Body of pancreas (tissue), 4 donors: ENCODE data around the gene RFWD3.

ENCODE experiments used
- CTCF ChIP-seq, 7 experiments: fragments of 450-650 bp in 4 of 7; fragments of 200-600 bp in 3 of 7; sonication (generic) in 3 of 7; IDR thresholded peaks; one replicate each; pipeline ENCODE4 v1.5.1; 2016 to 2019; ENCODE audit warnings: antibody characterized with exemption in 7 of 7
- POLR2A ChIP-seq, 3 donors: fragments of 450-650 bp; IDR thresholded peaks; one replicate each; pipeline ENCODE4 v1.6.1; 2016; ENCODE audit warnings: antibody characterized with exemption in 3 of 3, mild to moderate bottlenecking in 2 of 3

- TF ChIP-seq CTCF (IDR thresholded peaks at IDR 0.05): no peak
- TF ChIP-seq POLR2A (IDR thresholded peaks at IDR 0.05): no peak
Observed at GRCh38 chr16:74682556-74682955, 15.9 kb upstream of the RFWD3 start.
